HepG2 (cell line): ENCODE results near the gene HLF. TPM values are rescaled to one million over a fixed set of nuclear protein-coding genes. Genes with fewer than 3 reads are reported as not detected.

Source experiments
- ARID4A ChIP-seq: sonication (generic); formaldehyde crosslinking; IDR thresholded peaks from 2 replicates; pipeline ENCODE4 v1.5.0; 2020; ENCODE audit warnings: mild to moderate bottlenecking, missing genetic modification reagents, borderline replicate concordance
- BORCS8-MEF2B ChIP-seq: sonication (generic); formaldehyde crosslinking; IDR thresholded peaks from 2 replicates; pipeline ENCODE4 v1.8.0; 2022; ENCODE audit warnings: mild to moderate bottlenecking, missing genetic modification reagents
- EP300 ChIP-seq, 3 experiments: sonication (generic) in 1 of 3; formaldehyde crosslinking in 1 of 3; IDR thresholded peaks; 2 replicates each; pipeline versions ENCODE4 v1.5.1 to v1.6.1; 2011 to 2020; ENCODE audit warnings: low read depth in 2 of 3, low read length in 2 of 3, borderline replicate concordance in 1 of 3, improper control_type of control experiment in 1 of 3, mild to moderate bottlenecking in 1 of 3, missing genetic modification reagents in 1 of 3, moderate library complexity in 1 of 3
- GATAD1 ChIP-seq: IDR thresholded peaks from 2 replicates; pipeline ENCODE4 v1.6.1; 2016; ENCODE audit warnings: missing genetic modification reagents, missing compliant biosample characterization
- GMEB2 ChIP-seq: IDR thresholded peaks from 2 replicates; pipeline ENCODE4 v1.6.1; 2016; ENCODE audit warnings: missing biosample characterization, missing genetic modification reagents, low read depth
- HDAC2 ChIP-seq: sonication (generic); formaldehyde crosslinking; IDR thresholded peaks from 2 replicates; pipeline ENCODE4 v1.4.0; 2020; ENCODE audit warnings: missing genetic modification reagents
- HNRNPLL ChIP-seq: fragments of 200-400 bp; formaldehyde crosslinking; IDR thresholded peaks from 2 replicates; pipeline ENCODE4 v1.6.1; 2017; ENCODE audit warnings: mild to moderate bottlenecking, low read depth, low read length; ENCODE audit not compliant: poor library complexity, severe bottlenecking
- HOXA9 ChIP-seq: sonication (generic); formaldehyde crosslinking; IDR thresholded peaks from 2 replicates; pipeline ENCODE4 v1.8.1; 2022; ENCODE audit warnings: missing genetic modification reagents, mild to moderate bottlenecking, moderate library complexity, borderline replicate concordance
- KDM6A ChIP-seq: IDR thresholded peaks from 2 replicates; pipeline ENCODE4 v1.6.1; 2016; ENCODE audit warnings: low read depth
- MXD1 ChIP-seq: sonication (generic); formaldehyde crosslinking; IDR thresholded peaks from 2 replicates; pipeline ENCODE4 v1.4.0; 2020; ENCODE audit warnings: mild to moderate bottlenecking, missing genetic modification reagents
- NBN ChIP-seq: fragments of 450-650 bp; conservative IDR thresholded peaks from 2 replicates; pipeline ENCODE4 v1.6.1; 2017
- NR3C1 ChIP-seq: sonication (generic); formaldehyde crosslinking; IDR thresholded peaks from 2 replicates; pipeline ENCODE4 v1.4.0; 2020; ENCODE audit warnings: missing genetic modification reagents
- RFX5 ChIP-seq: IDR thresholded peaks from 2 replicates; pipeline ENCODE4 v1.6.1; 2011; ENCODE audit warnings: low read depth, low read length, improper control_type of control experiment
- SMYD3 ChIP-seq: sonication (generic); formaldehyde crosslinking; IDR thresholded peaks from 2 replicates; pipeline ENCODE4 v1.8.1; 2023; ENCODE audit warnings: mild to moderate bottlenecking, missing genetic modification reagents
- ZFP36 ChIP-seq: fragments of 150-350 bp; IDR thresholded peaks from 2 replicates; pipeline ENCODE4 v1.6.1; 2018; ENCODE audit warnings: borderline replicate concordance, low read length, low read depth; ENCODE audit not compliant: partially characterized antibody
- ZFY ChIP-seq: sonication (generic); formaldehyde crosslinking; IDR thresholded peaks from 2 replicates; pipeline ENCODE4 v1.4.0; 2020; ENCODE audit warnings: missing genetic modification reagents
- ZMYM2 ChIP-seq: sonication (generic); formaldehyde crosslinking; IDR thresholded peaks from 2 replicates; pipeline ENCODE4 v1.8.0; 2022; ENCODE audit warnings: mild to moderate bottlenecking, missing genetic modification reagents
- ZNF17 ChIP-seq: sonication (generic); formaldehyde crosslinking; IDR thresholded peaks from 2 replicates; pipeline ENCODE4 v1.5.0; 2020; ENCODE audit warnings: mild to moderate bottlenecking, missing genetic modification reagents
- ZNF335 ChIP-seq: sonication (generic); formaldehyde crosslinking; IDR thresholded peaks from 2 replicates; pipeline ENCODE4 v1.4.0; 2020; ENCODE audit warnings: missing genetic modification reagents
- ZNF367 ChIP-seq: sonication (generic); formaldehyde crosslinking; IDR thresholded peaks from 2 replicates; pipeline ENCODE4 v1.4.0; 2020; ENCODE audit warnings: missing genetic modification reagents, borderline replicate concordance
- ZNF446 ChIP-seq: sonication (generic); formaldehyde crosslinking; IDR thresholded peaks from 2 replicates; pipeline ENCODE4 v1.5.0; 2020; ENCODE audit warnings: mild to moderate bottlenecking, missing genetic modification reagents
- ZNF740 ChIP-seq: sonication (generic); formaldehyde crosslinking; IDR thresholded peaks from 2 replicates; pipeline ENCODE4 v1.4.0; 2020; ENCODE audit warnings: missing genetic modification reagents
- ZNF772 ChIP-seq: sonication (generic); formaldehyde crosslinking; IDR thresholded peaks from 2 replicates; pipeline ENCODE4 v1.5.0; 2020; ENCODE audit warnings: mild to moderate bottlenecking, missing genetic modification reagents
- ZNF850 ChIP-seq: sonication (generic); formaldehyde crosslinking; conservative IDR thresholded peaks from 2 replicates; pipeline ENCODE4 v1.9.0; 2021; ENCODE audit warnings: mild to moderate bottlenecking, missing genetic modification reagents
- polyA plus RNA-seq, 8 experiments: library from polyadenylated mRNA; depleted of rRNA in 3 of 8; stranded (reverse) in 7 of 8; unstranded in 1 of 8; fragments of >200 nt; fragmentation: Illumina TruSeq in 4 of 8; extraction: Trizol in 4 of 8; gene quantifications; 2 replicates each; pipeline versions ENCODE4 v1.2.1 to v1.2.3, GENCODE V29; 2011 to 2016; ENCODE audit warnings: low read depth in 4 of 8, missing spikeins in 1 of 8, mixed read lengths in 1 of 8; ENCODE audit not compliant: insufficient read depth in 1 of 8
- total RNA-seq, 5 experiments: library from RNA; depleted of rRNA; stranded (reverse); fragments of >200 nt; fragmentation: Illumina TruSeq; extraction: Trizol; gene quantifications; 2 replicates each; pipeline ENCODE4 v1.2.3, GENCODE V29; 2016; ENCODE audit warnings: low read depth in 1 of 5

HLF gene
- total and polyA plus RNA-seq, 2 of the 13 experiments (the other 11 are each of a cell fraction or from before 2014, with no cell fraction given): 202 to 346 TPM

DNA sequence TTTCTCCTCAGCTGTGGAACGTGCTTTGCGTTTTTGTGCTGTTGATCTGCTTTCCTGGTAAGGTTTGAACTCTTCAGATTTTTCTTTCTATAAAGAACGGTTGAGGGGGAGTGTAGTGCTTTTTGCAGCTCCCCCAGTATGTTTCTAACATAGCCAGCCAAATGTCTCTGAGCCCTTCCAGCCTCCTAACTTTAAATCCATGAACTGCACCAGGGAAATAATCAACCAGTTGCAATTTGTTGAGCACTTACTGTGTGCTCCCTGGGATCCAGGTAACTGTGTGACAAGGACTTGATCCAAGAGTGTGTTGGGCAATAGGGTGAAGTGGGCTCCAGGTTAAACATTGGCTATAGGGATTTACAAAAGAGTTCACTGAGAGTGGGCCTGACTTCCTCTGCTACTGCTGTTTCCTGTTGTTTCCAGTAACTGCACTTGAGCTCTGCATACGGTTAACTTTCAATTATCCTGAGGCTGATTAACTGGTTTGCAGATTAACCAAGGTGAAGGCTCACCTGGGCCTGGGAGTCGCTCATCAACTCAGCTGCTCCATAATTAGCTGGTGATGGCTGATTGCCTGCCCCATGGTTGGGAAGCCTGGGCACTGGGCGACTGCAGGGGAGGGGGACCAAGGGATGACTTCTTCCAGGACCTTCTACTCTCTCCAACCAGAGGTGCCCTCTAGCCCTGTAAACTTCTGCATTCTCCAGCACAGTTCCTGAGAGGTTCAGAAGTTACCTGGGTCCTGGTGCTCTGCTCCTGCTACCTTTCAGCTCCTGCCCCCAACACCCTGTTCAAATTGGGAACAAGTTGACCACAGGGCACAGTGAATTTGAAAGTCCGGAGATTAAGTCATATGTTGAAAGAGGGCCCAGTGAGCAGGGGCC lies 19.5 kb downstream of the HLF start (continued):
- peak; percentile 80 for TF ChIP-seq HDAC2 (CRISPR knock-in tag)
- TF ChIP-seq NR3C1 (CRISPR knock-in tag): no peak
- TF ChIP-seq ZNF367: no peak
- 0 out of 2 replicates have a peak, but pooled peaks have one; percentile 33 for TF ChIP-seq HOXA9 (CRISPR knock-in tag)
- no peak for TF ChIP-seq ZNF850 (CRISPR knock-in tag)
- peak; percentile 92 for TF ChIP-seq ZMYM2
- TF ChIP-seq ZNF772 (CRISPR knock-in tag): peak; percentile 99
- no peak for TF ChIP-seq ZNF17 (CRISPR knock-in tag)
- TF ChIP-seq SMYD3 (CRISPR knock-in tag): peak; percentile 24; the same call in 1 of the 2 replicates
- no peak for TF ChIP-seq HNRNPLL
- peak; percentile 66 for TF ChIP-seq GATAD1 (CRISPR knock-in tag)
- TF ChIP-seq ZNF740: no peak
- no peak for TF ChIP-seq ZFP36
- no peak; the same call in 1 of the 2 replicates for TF ChIP-seq MXD1 (CRISPR knock-in tag)
- peak; percentile 93 to 98 for TF ChIP-seq EP300 (IDR thresholded peaks at IDR 0.05; ENCODE audit: low read depth in 2 of 2, low read length in 2 of 2)
- peak; percentile 97 for TF ChIP-seq EP300 (CRISPR knock-in tag; IDR thresholded peaks at IDR 0.05; ENCODE audit: borderline replicate concordance)
- TF ChIP-seq GMEB2 (CRISPR knock-in tag): no peak
- TF ChIP-seq RFX5: no peak
- peak; percentile 67; the same call in 1 of the 2 replicates for TF ChIP-seq ZFY (CRISPR knock-in tag)
- TF ChIP-seq KDM6A (CRISPR knock-in tag): peak; percentile 71
- TF ChIP-seq ZNF446 (CRISPR knock-in tag): peak; percentile 78
- TF ChIP-seq ZNF335: no peak; the same call in 1 of the 2 replicates
- TF ChIP-seq NBN: no peak
- TF ChIP-seq ARID4A (CRISPR knock-in tag): peak; percentile 72; the same call in 1 of the 2 replicates
- peak; percentile 29 for TF ChIP-seq BORCS8-MEF2B
